Breast epithelium (tissue), 3 donors: Measurements from ENCODE around the gene FMR1.

Experiments used
- CTCF ChIP-seq, 3 donors: fragments of 450-650 bp; IDR thresholded peaks; one replicate each; pipeline ENCODE4 v1.5.1; 2016 to 2017; ENCODE audit warnings: antibody characterized with exemption in 3 of 3, mild to moderate bottlenecking in 3 of 3, moderate library complexity in 3 of 3
- POLR2A ChIP-seq: fragments of 450-650 bp; IDR thresholded peaks from one replicate; pipeline ENCODE4 v1.6.1; 2016; ENCODE audit warnings: antibody characterized with exemption, mild to moderate bottlenecking, moderate library complexity
- POLR2AphosphoS5 ChIP-seq, 3 donors: sonication (generic); formaldehyde crosslinking; IDR thresholded peaks; one replicate each; pipeline ENCODE4 v1.6.1; 2017; ENCODE audit warnings: antibody characterized with exemption in 3 of 3

GRCh38 chrX:147899379-147900114 is 12.2 kb upstream of the FMR1 start:
- TF ChIP-seq CTCF (IDR thresholded peaks at IDR 0.05) = no peak
- no peak for TF ChIP-seq POLR2A
- no peak for TF ChIP-seq POLR2AphosphoS5 (IDR thresholded peaks at IDR 0.05)
